Body of pancreas (tissue), 4 donors: ENCODE results near the gene OLIG2.

ENCODE experiments used
- CTCF ChIP-seq, 7 experiments: fragments of 450-650 bp in 4 of 7; fragments of 200-600 bp in 3 of 7; sonication (generic) in 3 of 7; IDR thresholded peaks; one replicate each; pipeline ENCODE4 v1.5.1; 2016 to 2019; ENCODE audit warnings: antibody characterized with exemption in 7 of 7
- POLR2A ChIP-seq, 3 donors: fragments of 450-650 bp; IDR thresholded peaks; one replicate each; pipeline ENCODE4 v1.6.1; 2016; ENCODE audit warnings: antibody characterized with exemption in 3 of 3, mild to moderate bottlenecking in 2 of 3

DNA sequence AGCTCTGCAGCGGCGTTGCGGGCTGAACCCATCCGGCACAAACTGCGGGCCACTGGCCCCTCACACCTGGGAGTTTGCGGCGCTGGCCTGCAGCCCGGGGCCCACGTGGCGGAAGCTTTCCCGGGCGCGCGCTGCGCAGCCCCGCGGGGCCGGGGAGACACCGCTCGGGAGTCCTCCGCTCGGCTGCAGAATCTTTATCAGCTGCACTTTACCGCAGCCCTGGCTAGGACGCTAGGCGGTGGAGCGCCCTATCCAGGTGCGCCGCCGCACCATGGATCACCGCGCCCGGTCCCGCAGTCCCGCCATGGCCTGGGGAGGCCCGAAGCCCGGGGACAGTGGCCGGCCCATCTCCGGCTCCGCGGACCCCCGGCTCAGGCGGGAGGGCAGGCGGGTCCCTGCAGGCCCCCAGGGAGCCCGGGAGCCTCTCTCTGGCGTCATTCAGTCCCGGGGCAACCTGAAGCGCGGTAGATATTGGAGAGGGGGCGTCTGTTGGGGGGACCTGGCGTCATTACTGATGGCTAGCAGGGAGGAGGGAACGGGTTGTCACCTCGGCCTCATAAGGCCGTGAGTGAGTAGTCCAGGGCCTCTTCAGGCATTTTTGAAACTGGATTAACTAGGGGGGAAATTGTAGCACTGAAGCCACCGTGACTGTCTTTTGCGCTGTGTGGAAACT, 5.7 kb upstream of the OLIG2 start:
- TF ChIP-seq CTCF (IDR thresholded peaks at IDR 0.05) (no peak), POLR2A (IDR thresholded peaks at IDR 0.05) (no peak)
